ENCODE results near the gene ZNF777.

Gene ZNF777

GRCh38 chr7:149463500-149464161 is 2.8 kb upstream of the ZNF777 start:
- Histone ChIP-seq H3K4me3 (ENCODE audit: low read length, poor library complexity, severe bottlenecking) (no peak overlapping the region), H3F3A (ENCODE audit: low read depth) (no peaks in the 10 kb centered on the region), H3K4me1 (ENCODE audit: insufficient read depth, low read length, poor library complexity, severe bottlenecking) (peaks cover 12% of the 10 kb centered on the region), H4K20me1 (ENCODE audit: insufficient read depth, low read length, poor library complexity, severe bottlenecking) (peaks cover 3% of the 10 kb centered on the region), H2AFZ (ENCODE audit: low read length) (no peak overlapping the region), H3K9ac (ENCODE audit: low read depth, low read length, poor library complexity, severe bottlenecking) (no peak overlapping the region), H3K79me2 (ENCODE audit: insufficient read depth, low read length) (peaks cover 18% of the 10 kb centered on the region; the same call in 1 of the 2 replicates), H3K9me2 (replicated peaks; ENCODE audit: low read depth, low read length) (no peaks in the 10 kb centered on the region), H3K27me3 (ENCODE audit: insufficient read depth, low read length, poor library complexity, severe bottlenecking) (no peaks in the 10 kb centered on the region), H3K4me2 (ENCODE audit: low read depth, low read length, poor library complexity, severe bottlenecking) (no peak overlapping the region), H3K9me3 (ENCODE audit: insufficient read depth, low read depth, low read length) (no peaks in the 10 kb centered on the region; the same call in 1 of the 2 replicates), H3K36me3 (ENCODE audit: insufficient read depth, low read length) (no peaks in the 10 kb centered on the region)
- TF ChIP-seq EZH2phosphoT487 (IDR thresholded peaks at IDR 0.05; ENCODE audit: borderline replicate concordance) = no peak
- TF ChIP-seq, protein P1, sequence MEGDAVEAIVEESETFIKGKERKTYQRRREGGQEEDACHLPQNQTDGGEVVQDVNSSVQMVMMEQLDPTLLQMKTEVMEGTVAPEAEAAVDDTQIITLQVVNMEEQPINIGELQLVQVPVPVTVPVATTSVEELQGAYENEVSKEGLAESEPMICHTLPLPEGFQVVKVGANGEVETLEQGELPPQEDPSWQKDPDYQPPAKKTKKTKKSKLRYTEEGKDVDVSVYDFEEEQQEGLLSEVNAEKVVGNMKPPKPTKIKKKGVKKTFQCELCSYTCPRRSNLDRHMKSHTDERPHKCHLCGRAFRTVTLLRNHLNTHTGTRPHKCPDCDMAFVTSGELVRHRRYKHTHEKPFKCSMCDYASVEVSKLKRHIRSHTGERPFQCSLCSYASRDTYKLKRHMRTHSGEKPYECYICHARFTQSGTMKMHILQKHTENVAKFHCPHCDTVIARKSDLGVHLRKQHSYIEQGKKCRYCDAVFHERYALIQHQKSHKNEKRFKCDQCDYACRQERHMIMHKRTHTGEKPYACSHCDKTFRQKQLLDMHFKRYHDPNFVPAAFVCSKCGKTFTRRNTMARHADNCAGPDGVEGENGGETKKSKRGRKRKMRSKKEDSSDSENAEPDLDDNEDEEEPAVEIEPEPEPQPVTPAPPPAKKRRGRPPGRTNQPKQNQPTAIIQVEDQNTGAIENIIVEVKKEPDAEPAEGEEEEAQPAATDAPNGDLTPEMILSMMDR (conservative IDR thresholded peaks at IDR 0.05; ENCODE audit: low read length) = no peak

GRCh38 chr7:149462101-149462520 is 1.2 kb upstream of the ZNF777 start:
- no peaks in the 10 kb centered on the region for H3F3A ChIP-seq (ENCODE audit: low read depth)
- TF ChIP-seq EZH2phosphoT487 (IDR thresholded peaks at IDR 0.05; ENCODE audit: borderline replicate concordance) = no peak
- TF ChIP-seq, protein P1 (conservative IDR thresholded peaks at IDR 0.05; ENCODE audit: low read length) = no peak
- peaks cover 24% of the 10 kb centered on the region; the same call in 1 of the 2 replicates for H3K79me2 ChIP-seq (ENCODE audit: insufficient read depth, low read length)
- peaks cover 16% of the 10 kb centered on the region for H3K4me1 ChIP-seq (ENCODE audit: insufficient read depth, low read length, poor library complexity, severe bottlenecking)
- no peak overlapping the region for H3K4me3 ChIP-seq (ENCODE audit: low read length, poor library complexity, severe bottlenecking)
- H4K20me1 ChIP-seq (ENCODE audit: insufficient read depth, low read length, poor library complexity, severe bottlenecking) = peaks cover 8% of the 10 kb centered on the region
- no peak overlapping the region for H2AFZ ChIP-seq (ENCODE audit: low read length)
- no peaks in the 10 kb centered on the region; the same call in 1 of the 2 replicates for H3K9me3 ChIP-seq (ENCODE audit: insufficient read depth, low read depth, low read length)
- no peak overlapping the region for H3K4me2 ChIP-seq (ENCODE audit: low read depth, low read length, poor library complexity, severe bottlenecking)
- H3K27me3 ChIP-seq (ENCODE audit: insufficient read depth, low read length, poor library complexity, severe bottlenecking) = no peaks in the 10 kb centered on the region
- no peaks in the 10 kb centered on the region for H3K9me2 ChIP-seq (replicated peaks; ENCODE audit: low read depth, low read length)
- no peak overlapping the region for H3K9ac ChIP-seq (ENCODE audit: low read depth, low read length, poor library complexity, severe bottlenecking)
- no peaks in the 10 kb centered on the region for H3K36me3 ChIP-seq (ENCODE audit: insufficient read depth, low read length)

DNA sequence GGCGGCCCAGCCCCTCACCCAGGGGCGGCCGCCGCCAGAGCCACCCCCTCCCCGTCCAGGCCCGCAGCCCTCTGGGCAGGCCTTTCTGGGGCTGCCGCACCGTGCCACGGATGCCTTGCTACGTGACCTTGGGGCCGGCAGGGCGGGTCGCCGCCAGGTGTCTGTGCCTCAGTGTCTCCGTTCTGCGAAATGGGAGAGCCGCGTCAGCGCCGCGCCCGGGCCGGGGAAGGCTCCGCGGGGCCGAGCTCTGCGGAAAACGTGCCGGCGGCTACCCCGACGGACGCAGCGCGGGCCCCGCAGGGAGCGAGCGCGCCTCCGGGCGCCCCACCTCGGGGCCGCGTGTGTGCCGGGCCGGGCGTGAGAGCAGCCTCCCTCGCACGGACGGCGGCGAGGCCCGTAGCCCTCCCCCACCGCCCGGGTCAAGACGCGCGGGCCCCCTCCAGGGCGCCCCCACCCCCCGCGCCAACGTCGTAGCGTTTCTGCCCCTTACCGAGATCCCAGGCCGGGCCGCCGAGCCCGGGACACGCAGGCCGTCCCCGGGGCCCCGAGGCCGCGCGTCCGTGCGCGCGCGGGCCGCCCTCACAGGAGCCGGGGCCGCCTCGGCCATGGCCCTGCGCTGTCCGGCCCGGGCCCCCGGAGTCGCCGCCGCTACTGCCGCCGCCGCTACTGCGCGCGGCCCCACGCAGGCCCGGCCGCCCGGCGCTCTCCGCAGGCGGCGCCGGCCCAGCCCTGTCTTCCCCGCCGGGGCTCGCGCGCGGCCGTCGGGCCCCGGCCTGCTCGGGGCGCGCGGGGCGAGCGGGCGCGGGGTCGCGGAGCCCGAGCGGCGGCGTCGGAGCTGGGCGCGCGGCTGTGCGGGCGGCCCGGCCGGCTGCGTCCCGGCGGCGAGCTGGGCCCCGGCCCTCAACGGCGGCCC is 1.1 kb downstream of the ZNF777 start:
- H3K4me1 ChIP-seq (ENCODE audit: insufficient read depth, low read length, poor library complexity, severe bottlenecking) = peaks cover 16% of the 10 kb centered on the region
- H3K4me3 ChIP-seq (ENCODE audit: low read length, poor library complexity, severe bottlenecking) = peak overlapping the region; percentile 86
- peaks cover 24% of the 10 kb centered on the region; the same call in 1 of the 2 replicates for H3K79me2 ChIP-seq (ENCODE audit: insufficient read depth, low read length)
- no peak overlapping the region for H2AFZ ChIP-seq (ENCODE audit: low read length)
- H3K4me2 ChIP-seq (ENCODE audit: low read depth, low read length, poor library complexity, severe bottlenecking) = peak overlapping the region; percentile 50
- H3K9me2 ChIP-seq (replicated peaks; ENCODE audit: low read depth, low read length) = no peaks in the 10 kb centered on the region
- peaks cover 8% of the 10 kb centered on the region for H4K20me1 ChIP-seq (ENCODE audit: insufficient read depth, low read length, poor library complexity, severe bottlenecking)
- no peaks in the 10 kb centered on the region for H3F3A ChIP-seq (ENCODE audit: low read depth)
- peaks cover 5% of the 10 kb centered on the region; the same call in 1 of the 2 replicates for H3K36me3 ChIP-seq (ENCODE audit: insufficient read depth, low read length)
- H3K9ac ChIP-seq (ENCODE audit: low read depth, low read length, poor library complexity, severe bottlenecking) = no peak overlapping the region
- H3K9me3 ChIP-seq (ENCODE audit: insufficient read depth, low read depth, low read length) = no peaks in the 10 kb centered on the region
- H3K27me3 ChIP-seq (ENCODE audit: insufficient read depth, low read length, poor library complexity, severe bottlenecking) = no peaks in the 10 kb centered on the region
- TF ChIP-seq, protein P1 (conservative IDR thresholded peaks at IDR 0.05; ENCODE audit: low read length) = no peak
- no peak for TF ChIP-seq EZH2phosphoT487 (IDR thresholded peaks at IDR 0.05; ENCODE audit: borderline replicate concordance)
